Measurements from ENCODE around the gene ADAMTS12. TPM values are rescaled to one million over a fixed set of nuclear protein-coding genes. Genes with fewer than 3 reads are reported as not detected.

Gene ADAMTS12
- total RNA-seq, 2 donors from 2014 or later: 0.43 to 1.7 TPM

- no peak for DNase-seq (ENCODE audit: low spot score)
- Histone ChIP-seq H3K27me3 (no peaks in the 10 kb centered on the region), H3K4me3 (no peak overlapping the region), H3K27ac (no peak overlapping the region), H3K4me1 (no peaks in the 10 kb centered on the region), H3K9me3 (no peaks in the 10 kb centered on the region), H3K36me3 (no peaks in the 10 kb centered on the region)
- no peak for TF ChIP-seq CTCF (IDR thresholded peaks at IDR 0.05)
Observed at GRCh38 chr5:33582417-33582816, 309.4 kb downstream of the ADAMTS12 start.

GRCh38 chr5:33579789-33580188 is 312.0 kb downstream of the ADAMTS12 start:
- TF ChIP-seq CTCF (IDR thresholded peaks at IDR 0.05): no peak
- no peak for DNase-seq (ENCODE audit: low spot score)
- H3K4me1 ChIP-seq: no peaks in the 10 kb centered on the region

GRCh38 chr5:33579152-33579551 is 312.6 kb downstream of the ADAMTS12 start:
- H3K36me3 ChIP-seq: no peaks in the 10 kb centered on the region
- H3K9me3 ChIP-seq: no peaks in the 10 kb centered on the region
- no peak for DNase-seq (ENCODE audit: low spot score)
- no peaks in the 10 kb centered on the region for H3K4me1 ChIP-seq
- no peak overlapping the region for H3K27ac ChIP-seq
- H3K4me3 ChIP-seq: no peak overlapping the region
- no peaks in the 10 kb centered on the region for H3K27me3 ChIP-seq
- no peak for TF ChIP-seq CTCF (IDR thresholded peaks at IDR 0.05)

More at GRCh38 chr5:33579789-33580188, 312.0 kb downstream of the ADAMTS12 start:
- Histone ChIP-seq H3K27ac (no peak overlapping the region), H3K4me3 (no peak overlapping the region), H3K9me3 (no peaks in the 10 kb centered on the region), H3K27me3 (no peaks in the 10 kb centered on the region), H3K36me3 (no peaks in the 10 kb centered on the region)

GRCh38 chr5:33576726-33577590 is 314.8 kb downstream of the ADAMTS12 start:
- Histone ChIP-seq H3K4me3 (no peak overlapping the region), H3K4me1 (no peaks in the 10 kb centered on the region), H3K36me3 (no peaks in the 10 kb centered on the region), H3K9me3 (no peaks in the 10 kb centered on the region), H3K27ac (no peak overlapping the region), H3K27me3 (no peaks in the 10 kb centered on the region)
- TF ChIP-seq CTCF (IDR thresholded peaks at IDR 0.05): no peak
- no peak for DNase-seq (ENCODE audit: low spot score)

- Histone ChIP-seq H3K36me3 (no peaks in the 10 kb centered on the region), H3K4me1 (peaks cover 0 to 7% of the 10 kb centered on the region in 2 donors), H3K4me3 (no peak overlapping the region), H3K27me3 (no peaks in the 10 kb centered on the region), H3K9me3 (no peaks in the 10 kb centered on the region), H3K27ac (no peak overlapping the region)
- no peak for DNase-seq (ENCODE audit: low spot score)
- no peak for TF ChIP-seq CTCF (IDR thresholded peaks at IDR 0.05)
Observed at GRCh38 chr5:33565324-33565723, 326.5 kb downstream of the ADAMTS12 start.
